Measurements from ENCODE around the gene P2RX1. TPM values are rescaled to one million over a fixed set of nuclear protein-coding genes. Genes with fewer than 3 reads are reported as not detected.

The P2RX1 gene
- total and polyA plus RNA-seq, 2 experiments from 2014 or later = 0.31 to 2.2 TPM

- H3K27me3 ChIP-seq (ENCODE audit: insufficient read depth) = no peaks in the 10 kb centered on the region
- no peak overlapping the region for H3K4me3 ChIP-seq
- no peak overlapping the region for H3K27ac ChIP-seq (ENCODE audit: low read depth)
- no peaks in the 10 kb centered on the region for H3K9me3 Mint-ChIP-seq
- no peak overlapping the region for H3K27ac Mint-ChIP-seq
- H3K4me1 Mint-ChIP-seq = peaks cover 18% of the 10 kb centered on the region
- H3K79me2 ChIP-seq (replicated peaks; ENCODE audit: insufficient read depth) = no peaks in the 10 kb centered on the region
- DNase-seq (ENCODE audit: low spot score) = no peak
- ATAC-seq = no peak
- TF ChIP-seq EZH2 (IDR thresholded peaks at IDR 0.05; ENCODE audit: low read depth, unreplicated experiment) = no peak
- no peak for TF ChIP-seq EZH2phosphoT487 (IDR thresholded peaks at IDR 0.05; ENCODE audit: unreplicated experiment)
- TF ChIP-seq NANOG (IDR thresholded peaks at IDR 0.05; ENCODE audit: borderline replicate concordance) = no peak
- no peak for TF ChIP-seq ZNF331 (CRISPR knock-in tag; IDR thresholded peaks at IDR 0.05; ENCODE audit: low read depth)
- TF ChIP-seq ETS1 (IDR thresholded peaks at IDR 0.05) = no peak
- TF ChIP-seq CREB1 (CRISPR knock-in tag; IDR thresholded peaks at IDR 0.05; ENCODE audit: low read depth) = no peak
- no peak for TF ChIP-seq JUNB (IDR thresholded peaks at IDR 0.05; ENCODE audit: unreplicated experiment)
- no peak for TF ChIP-seq STAT1 (IDR thresholded peaks at IDR 0.05; ENCODE audit: unreplicated experiment)
- no peak for TF ChIP-seq CTCF (conservative IDR thresholded peaks at IDR 0.05; ENCODE audit: low read depth in 2 of 2)
- no peak for TF ChIP-seq ZNF114 (CRISPR knock-in tag; IDR thresholded peaks at IDR 0.05)
- no peak for TF ChIP-seq ZNF462 (CRISPR knock-in tag; IDR thresholded peaks at IDR 0.05)
- no peak for TF ChIP-seq REST (IDR thresholded peaks at IDR 0.05; ENCODE audit: unreplicated experiment)
- TF ChIP-seq POLR2AphosphoS5 (IDR thresholded peaks at IDR 0.05; ENCODE audit: low read depth) = no peak
- no peaks in the 10 kb centered on the region for H3K9me2 ChIP-seq (ENCODE audit: insufficient read depth)
- no peaks in the 10 kb centered on the region; the same call in 2 of the 3 replicates for H3K36me3 Mint-ChIP-seq (ENCODE audit: low read depth)
- H3K36me3 ChIP-seq (ENCODE audit: insufficient read depth) = no peaks in the 10 kb centered on the region
- no peak overlapping the region for H2AFZ ChIP-seq
- peaks cover 12% of the 10 kb centered on the region for H3K4me1 ChIP-seq (ENCODE audit: insufficient read depth)
- H3K4me2 ChIP-seq = no peak overlapping the region
- H4K20me1 ChIP-seq (replicated peaks; ENCODE audit: insufficient read depth) = no peaks in the 10 kb centered on the region
- peaks cover 15% of the 10 kb centered on the region for H3K27me3 Mint-ChIP-seq (ENCODE audit: insufficient read depth, low read depth, poor library complexity)
- no peak overlapping the region for H3K4me3 Mint-ChIP-seq
- H3F3A ChIP-seq (replicated peaks; ENCODE audit: low read depth) = peaks cover 2% of the 10 kb centered on the region; the same call in 1 of the 2 replicates
Measured at GRCh38 chr17:3951420-3951819, 35.2 kb upstream of the P2RX1 start.
